Measurements from ENCODE around the gene COG2.
"Not testable (repeated sequence)": the region's sequence is repeated elsewhere in the genome, so short reads cannot be mapped to it uniquely, and the experiment has no call there.

Gene COG2

DNA sequence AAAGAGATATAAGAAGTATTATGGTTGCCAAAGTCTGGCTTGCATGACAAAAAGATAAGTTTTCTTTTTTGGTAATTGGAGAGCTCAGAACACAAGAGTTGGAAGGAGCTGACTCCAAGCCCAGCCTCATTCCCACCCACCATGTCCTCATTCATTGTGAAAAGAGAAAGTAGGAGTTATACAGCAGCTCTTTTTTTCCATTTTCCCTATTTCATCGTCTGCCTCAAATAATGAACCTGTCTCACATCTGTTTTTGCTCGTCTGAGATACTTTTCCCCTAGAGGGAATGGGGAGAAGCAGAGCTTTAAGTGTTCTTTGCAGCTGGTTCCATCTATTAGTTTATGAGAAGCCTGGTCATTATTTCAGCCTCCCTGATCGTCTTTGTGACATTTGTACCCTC lies 36.9 kb downstream of the COG2 start:
- DNase-seq = no peak

DNA sequence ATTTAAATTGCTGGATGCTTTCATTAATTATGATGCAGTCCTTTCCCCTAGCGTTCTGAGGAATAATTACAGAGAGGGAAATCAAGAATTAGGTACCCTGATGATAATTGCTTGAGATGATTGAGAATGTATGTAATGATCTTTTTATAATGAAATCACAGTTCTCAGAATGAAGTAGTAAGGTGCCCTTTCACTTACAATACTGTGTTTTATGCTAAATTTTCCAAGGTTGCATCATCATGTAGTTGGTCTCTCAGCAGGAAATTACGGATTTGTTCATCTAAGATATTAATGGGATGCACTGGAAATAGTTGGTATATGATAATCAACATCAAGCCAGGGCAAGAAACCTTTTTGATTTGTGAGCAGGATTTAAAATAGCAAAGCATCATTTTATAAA lies 37.5 kb downstream of the COG2 start:
- no peak for DNase-seq

DNA sequence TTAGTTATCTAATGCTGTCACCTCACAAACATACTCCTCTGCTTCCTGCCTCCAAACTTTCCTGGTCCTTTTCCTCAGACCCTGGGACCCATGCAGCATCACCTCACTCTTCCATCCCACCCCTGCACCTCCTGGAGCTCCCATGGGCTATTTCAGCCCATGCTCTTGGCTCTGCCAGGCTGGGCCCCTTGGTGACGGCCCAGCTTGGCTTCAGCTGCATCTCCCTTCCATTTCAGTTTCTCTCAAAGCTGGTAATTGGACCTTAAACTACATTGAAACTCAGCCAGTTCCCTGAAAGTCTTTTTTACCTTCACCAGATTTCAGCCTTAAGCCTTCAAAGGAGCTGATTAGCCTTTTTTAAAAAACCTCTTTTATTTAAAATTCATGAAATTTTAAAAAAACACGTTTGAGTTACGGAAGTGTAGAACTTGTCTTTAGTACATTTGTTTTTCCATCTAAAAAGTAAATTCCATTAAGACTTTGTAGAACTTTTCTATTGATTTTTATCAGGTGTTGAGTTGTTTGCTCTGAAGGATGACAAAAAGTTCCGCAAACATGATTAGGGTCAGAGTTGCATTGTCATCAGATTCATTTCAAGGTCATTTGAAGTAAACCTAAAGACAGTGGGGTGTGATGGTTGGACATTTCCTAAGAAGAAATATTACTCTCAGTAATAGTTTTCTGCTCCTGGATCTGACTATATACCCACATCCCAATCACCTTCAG lies 38.2 kb downstream of the COG2 start:
- DNase-seq = no peak

DNA sequence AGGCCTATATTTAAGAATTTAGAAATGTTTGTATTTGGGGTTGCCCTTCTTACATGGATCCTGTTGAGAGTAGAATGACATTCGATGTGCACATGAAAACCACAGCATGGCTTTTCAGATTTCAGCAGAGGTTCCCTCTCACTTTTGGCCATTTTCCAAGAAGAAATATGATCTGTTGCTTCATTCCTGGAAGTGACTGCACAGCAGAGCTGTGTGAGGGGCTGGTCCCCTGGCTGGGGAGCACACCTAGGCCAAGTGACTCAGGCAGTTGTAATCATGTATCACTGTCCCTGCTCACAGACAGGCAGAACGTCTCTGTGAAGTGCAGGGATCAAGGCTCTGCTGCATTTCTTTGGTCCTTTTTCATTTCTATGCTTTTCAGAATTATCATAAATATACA lies 39.3 kb downstream of the COG2 start:
- DNase-seq = peak; percentile 32

DNA sequence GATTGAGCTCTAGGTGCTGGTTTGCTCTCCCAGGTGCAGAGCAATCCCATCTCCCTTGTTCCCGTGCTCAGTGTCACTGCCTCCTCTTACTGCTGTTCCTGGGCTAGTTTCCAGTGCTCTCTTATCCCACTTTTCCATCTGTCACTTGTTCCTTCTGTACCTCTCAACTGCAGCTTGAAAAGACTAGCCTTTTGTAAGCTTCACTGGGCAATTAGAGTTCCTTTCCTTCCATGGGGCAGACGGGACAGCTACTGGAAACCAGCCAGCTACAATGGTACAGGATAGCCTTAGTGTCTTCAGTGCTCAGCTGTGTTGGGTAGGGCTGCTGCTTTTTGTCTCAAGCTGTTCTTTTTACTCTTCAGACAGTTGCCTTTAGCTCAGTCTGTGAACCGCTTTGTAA lies 40.0 kb downstream of the COG2 start:
- no peak for DNase-seq

DNA sequence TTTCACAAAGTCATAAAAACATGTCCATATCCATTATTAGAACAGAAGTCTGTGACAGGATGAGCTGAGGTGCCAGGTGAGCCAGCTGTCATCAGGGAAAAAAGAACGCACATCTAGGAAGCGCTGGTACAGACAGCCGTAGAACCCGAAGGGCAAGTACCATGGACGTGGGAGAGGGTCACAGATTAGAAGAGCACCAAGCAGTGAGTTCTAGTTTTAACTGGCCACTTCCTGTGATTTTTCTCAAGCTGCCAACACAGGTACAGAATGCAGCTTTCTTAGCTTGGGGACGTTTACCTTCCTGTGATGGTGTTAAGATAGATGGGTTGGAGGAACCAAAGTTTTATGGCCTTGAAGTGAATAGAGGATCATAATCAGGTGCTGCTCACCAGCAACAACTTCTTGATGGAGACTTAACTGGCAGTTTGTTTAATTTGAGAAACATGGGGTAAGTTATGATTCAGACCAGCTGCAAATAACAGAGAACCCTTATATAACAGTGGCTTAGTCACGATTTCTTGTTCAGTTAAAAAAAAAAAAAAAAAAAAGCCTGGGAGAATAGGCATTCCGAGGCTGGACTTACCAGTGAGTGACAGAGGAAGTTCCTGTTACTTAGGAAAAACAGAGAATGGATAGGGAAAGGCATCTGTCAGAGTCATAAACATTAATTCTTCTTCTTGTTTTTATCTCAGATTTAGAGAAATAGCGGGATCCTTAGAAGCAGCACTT lies 40.8 kb downstream of the COG2 start:
- DNase-seq = no peak

DNA sequence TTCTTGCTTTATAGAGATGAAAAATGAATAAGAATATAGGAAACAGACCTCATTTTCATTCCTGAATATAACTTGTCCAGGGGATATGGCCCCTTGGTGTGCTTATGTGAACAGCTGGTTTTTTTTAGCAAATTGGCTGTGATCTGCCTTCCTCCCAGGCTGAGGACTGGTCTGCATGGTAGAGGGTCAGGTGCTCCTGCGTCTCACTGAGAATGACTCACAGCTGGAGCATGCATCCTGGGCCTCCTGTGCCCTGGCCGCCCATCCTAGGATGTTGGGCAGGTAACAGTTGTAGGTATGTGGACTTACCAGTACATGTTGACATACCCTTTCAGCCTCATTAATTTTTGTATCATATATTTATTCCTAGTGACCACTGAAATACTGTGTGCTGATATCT lies 41.9 kb downstream of the COG2 start:
- DNase-seq = no peak

DNA sequence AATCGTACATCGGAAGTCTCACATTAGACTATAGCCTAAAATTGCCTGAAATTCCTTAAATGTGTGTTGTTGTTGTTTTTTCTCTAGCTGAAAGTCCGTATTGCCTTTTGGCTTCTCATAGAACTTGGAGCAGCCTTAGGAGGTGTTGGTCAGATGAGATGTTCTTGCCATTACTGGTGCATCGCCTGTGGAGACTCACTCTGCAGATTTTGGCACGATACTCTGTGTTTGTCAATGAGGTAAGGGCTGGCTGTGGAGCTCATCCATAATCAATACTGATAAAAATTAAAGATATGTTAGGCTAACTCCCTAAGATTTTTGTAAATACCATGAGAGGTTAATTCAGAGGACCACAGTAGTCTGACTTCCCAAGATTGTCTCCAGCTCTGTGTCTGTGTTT lies 42.7 kb downstream of the COG2 start:
- DNase-seq = no peak

DNA sequence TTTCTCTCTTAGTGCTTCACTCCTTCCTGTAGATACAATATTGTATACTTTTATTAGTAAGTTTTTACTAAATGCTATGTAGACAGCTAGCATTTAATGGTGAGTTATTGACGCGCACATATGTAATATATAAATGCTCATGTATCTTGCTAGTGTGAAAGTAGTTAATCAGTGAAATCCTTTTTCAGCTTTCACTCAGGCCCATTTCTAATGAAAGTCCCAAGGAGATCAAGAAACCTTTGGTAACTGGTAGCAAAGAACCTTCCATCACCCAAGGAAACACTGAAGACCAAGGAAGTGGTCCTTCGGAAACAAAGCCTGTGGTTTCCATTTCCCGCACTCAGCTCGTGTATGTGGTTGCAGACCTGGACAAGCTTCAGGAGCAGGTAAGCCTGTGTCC lies 44.5 kb downstream of the COG2 start:
- DNase-seq = no peak

DNA sequence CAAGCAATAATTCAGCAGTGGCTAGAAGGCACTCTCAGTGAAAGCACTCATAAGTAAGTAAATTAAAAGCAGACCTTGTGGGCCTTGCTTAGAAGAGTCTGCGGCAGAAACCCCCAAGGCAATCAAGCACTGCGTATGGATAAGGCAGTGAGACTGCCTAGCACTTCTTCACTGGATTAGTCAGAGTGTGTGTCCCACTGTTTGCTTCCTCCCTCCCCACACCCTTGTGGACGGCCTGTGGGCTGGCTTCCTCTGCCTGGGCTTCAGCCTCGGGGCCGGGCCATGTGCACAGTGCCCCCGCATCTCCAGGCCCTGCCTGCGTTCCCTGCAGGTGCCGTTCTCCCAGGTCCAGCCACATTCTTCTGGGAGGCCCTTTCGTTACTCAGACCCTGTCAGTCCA lies 47.8 kb downstream of the COG2 start:
- DNase-seq = no peak

DNA sequence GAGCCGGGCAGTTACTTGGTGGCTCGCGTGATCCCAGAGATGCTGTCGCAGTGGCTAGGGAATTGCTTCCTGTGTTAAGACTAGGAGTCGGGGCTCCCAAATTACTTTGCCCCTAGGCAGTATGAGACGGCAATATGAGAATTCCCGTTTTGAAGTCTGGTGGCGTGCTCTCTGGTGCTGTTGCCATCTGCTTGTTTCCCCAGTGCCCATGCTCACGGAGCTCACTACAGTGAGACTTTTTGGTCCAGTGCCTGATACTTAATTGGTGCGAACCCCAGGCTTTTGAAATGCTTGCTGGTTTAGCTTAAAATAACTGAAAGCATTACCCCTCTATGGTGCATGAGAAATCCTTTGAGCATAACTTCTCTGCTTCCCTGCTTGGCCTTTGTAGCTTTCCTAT lies 49.3 kb downstream of the COG2 start:
- DNase-seq = no peak

DNA sequence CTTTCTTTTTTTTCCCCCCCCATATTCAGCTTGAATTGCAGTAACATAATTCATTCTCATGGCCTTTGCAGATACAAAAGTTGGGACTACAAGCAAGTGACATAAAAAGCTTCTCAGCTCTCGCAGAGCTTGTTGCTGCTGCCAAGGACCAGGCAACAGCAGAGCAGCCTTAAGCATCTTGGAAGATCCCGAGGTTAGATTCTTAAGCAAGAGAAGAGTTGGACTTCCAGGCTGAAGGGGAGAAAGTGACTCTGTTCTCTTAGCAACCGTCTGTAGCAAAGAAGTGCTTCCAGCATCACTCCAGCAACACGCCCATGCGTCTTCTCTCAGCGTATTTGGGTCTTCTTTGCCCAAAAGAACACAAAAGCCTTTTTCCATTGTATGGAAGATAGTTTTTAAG lies 50.9 kb downstream of the COG2 start:
- DNase-seq = no peak

DNA sequence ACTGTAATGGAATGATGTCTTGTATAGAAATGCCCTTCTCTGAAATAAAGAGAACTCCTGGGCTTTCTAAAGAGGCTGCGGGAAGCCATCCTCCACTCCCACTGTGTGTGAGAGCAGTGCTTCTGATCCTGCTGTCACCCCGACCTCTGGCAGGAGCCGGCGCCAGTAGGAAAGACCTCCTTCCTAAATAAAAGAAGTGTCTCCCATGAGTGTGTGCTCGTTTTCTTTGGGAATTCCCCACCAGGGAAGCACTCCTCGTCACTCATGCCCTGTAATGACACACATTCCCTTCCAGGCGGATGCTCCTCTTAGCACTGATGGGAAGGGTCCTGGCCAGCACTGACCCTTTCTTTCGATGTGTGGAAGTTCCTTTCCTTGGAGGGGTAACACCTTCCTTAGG lies 51.5 kb downstream of the COG2 start:
- no peak for DNase-seq

DNA sequence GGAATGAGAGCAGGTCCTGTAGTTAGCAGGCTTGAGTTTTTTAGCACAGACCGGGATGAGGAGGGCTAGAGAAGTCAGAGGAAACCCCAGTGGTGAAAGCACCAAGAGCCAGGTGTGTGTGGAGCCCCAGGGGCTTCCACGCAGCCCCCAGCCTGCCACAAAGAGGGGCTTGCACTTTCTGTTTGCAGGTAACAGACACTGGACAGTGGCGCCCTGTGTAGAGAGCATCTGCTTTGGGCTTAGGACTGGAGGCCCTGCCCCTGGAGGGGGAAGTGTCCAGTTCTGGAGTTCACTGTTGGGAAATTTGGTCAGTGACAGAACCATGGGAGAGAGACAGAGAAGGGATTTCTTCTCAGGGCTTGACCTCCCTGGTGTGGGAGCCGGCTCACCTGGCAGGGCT lies 52.2 kb downstream of the COG2 start:
- DNase-seq = no peak

DNA sequence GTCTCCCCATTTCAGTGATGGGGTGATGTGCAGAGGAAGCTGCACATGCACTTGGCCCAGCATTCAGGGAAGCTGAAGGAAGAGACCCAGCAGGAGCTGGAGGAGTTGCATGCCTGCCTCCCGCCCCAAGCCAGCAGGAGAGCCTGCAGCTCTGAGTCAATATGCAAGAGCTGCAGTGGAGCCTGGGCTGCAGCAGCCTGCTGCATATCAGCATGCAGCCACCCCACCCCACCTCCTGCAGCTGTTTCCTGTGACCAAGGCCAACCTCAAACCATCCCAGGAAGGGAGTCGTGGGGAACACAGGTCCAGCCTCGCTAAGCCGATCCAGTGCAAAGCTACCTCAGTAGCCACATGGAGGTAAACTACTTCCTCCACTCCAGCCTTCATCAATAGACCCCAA lies 52.7 kb downstream of the COG2 start:
- no peak for DNase-seq

DNA sequence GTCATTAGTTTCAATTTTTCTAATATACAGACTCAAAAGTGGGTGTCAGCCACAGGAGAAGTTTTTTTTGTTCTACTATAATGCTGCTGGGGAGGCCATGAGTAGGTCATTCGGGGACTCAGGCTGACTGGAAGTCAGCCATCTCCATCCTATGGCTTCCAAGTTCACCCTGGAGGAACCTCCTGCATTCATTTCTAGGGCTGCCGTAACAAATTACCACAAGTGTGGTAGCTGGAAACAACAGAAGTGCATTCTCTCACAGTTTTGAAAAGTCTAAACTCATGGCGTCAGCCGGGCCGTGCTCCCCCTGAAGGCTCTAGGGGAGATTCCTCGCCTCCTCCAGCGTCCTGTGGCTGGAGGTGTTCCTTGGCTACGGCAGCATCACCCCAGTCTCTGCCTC lies 53.9 kb downstream of the COG2 start:
- no peak for DNase-seq

DNA sequence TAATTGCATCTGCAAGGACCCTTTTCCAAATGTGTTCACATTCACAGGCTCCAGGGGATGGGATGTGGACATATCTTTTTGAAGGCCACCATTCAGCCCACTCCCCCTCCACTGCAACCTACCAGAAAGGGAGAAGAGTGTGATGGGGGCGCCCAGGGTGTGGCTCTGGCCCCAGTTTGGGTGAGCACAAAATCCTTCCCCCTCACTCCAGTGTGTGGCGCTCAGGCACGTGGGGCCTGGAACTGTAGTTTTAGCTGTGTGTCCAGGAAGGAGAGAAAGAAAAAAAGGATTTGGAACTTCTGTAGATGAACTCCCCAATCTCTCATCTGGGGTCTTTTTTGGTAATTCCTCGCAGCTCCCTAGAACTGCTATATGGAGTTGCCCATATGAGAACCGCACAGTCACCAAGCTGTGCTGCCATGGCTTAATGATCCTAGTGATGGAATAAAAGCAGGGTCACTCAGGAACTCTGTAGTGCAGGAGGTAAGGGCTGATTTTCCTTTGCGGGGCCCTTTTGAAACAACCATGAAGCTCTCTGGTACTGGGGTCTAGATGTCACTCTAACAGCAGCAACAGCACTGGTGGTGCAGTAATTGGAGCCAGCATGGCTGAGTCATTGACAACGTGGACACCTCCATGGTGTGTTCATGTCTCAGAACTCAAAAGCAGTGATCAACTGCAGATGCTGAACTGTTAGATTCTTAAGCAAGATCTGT lies 54.6 kb downstream of the COG2 start:
- DNase-seq = no peak

DNA sequence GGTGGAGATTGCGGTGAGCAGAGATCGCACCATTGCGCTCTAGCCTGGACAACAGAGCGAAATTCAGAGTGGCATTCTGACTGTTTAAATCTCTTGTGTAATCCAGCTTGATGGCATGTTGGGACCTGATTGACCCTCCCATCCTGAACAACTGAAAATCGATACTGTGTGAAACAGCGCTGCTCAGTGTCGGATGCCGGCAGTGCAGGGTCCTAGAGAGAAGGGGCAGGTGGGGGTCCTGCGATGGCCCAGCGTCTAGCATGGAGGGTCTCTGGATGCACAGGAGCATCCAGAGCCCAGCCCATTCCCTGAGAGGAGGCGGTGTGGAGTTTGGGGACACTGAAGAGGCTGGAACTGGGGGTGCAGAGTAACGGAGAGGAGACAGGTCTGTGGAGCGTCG lies 55.8 kb downstream of the COG2 start:
- DNase-seq = no peak

DNA sequence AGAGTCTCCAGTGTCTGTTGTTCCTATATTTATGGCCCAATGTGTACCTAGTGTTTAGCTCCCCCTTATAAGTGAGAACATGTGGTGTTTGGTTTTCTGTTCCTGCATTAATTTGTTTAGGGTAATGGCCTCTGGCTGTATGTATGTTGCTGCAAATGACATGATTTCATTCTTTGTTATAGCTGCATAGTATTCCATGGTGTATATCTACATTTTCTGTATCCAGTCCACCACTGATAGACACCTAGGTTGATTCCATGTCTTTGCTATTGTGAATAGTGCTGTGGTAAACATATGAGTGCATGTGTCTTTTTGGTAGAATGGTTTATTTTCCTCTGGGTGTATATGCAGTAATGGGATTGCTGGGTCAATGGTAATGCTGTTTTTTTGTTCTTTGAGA lies 56.7 kb downstream of the COG2 start:
- not testable (repeated sequence) for DNase-seq

DNA sequence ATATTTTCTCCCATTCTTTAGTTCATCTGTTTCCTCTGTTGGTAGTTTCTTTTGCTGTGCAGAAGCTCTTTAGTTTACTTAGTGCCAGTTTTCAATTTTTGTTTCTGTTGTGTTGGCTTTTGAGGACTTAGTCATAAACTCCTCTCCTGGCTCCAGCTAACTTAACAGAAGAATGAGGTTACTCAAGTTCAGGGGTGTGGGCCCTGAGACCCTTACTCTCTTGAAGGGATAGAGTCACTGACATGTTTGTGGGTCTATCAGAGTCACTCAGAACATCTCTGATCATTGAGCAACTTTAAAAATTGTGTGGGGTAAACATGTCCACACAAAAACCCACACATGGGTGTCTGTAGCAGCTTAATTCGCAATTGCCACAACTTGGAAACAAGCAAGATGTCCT lies 57.4 kb downstream of the COG2 start:
- no peak for DNase-seq

DNA sequence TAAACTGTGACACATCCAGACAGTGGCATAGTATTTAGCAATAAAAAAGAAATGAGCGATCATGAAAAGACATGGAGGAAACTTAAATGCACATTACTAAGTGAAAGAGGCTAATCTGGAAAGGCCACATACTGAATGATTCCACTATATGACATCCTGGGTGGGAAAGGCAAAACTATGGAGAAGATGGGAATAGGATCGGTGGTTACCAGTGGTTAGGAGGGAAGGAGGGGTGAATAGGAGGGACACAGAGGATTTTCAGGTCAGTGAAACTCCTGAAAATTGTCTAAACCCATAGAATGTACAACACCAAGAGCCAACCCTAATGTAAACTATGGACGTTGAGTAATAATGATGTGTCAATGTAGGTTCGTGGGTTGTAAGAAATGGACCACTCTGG lies 57.9 kb downstream of the COG2 start:
- no peak for DNase-seq

DNA sequence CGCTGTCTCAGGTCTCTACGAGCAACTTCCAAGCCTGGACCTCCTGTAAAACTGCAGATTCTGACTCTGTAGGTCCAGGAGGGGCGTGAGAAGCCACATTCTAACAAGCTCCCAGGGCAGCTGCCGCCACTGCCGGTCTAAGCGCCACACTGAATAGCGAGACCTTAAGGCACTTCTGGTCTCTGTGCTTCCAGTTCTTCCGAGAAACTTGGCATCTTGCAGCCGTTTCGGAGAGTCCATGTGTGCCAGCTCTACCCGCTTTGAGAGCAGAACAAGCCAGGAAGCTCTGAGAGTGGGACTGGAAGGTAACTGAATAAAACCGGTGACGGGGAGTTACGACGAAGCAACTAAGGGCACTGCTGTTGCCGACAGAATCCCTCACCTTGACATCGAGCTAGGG lies 59.2 kb downstream of the COG2 start:
- no peak for DNase-seq

DNA sequence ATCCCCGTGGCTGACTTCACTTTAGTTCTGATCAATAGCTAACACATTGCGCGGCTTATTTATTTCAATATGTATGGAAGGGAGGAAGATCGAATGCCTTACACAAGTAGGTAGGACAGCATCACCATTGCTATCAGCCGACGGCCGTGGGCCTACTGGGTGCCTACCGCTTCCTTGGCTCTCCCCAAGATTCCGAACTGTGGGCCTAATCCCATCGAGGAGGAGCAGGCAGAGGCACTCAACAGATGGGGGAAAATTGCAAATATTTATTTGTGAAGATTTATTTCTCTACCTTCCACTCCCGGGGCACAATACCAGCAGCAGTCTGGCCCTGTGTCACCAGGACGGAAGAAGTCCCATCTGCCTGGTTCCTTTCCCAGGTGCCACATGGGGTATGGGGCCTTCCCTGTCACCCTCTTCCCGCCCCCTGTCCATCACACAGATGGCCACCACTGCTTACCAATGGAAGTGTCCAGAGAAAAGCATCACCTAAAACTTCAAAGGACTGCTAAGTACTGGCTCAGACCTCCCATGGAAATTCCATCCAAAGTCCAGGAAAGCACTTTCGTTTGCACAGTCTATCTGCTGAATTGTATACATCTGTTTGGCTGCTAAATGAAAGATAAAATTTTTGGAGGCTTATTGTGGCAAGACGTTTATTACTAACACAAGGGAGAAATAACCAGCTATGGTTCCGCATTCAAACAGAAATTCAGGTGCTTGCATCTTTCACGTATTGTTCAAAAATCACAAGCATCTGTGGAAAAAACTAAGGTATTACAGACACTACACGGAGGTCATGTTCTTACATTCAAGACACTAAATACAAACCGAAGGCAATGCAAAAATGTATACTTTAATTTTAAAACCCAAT lies 59.9 kb downstream of the COG2 start:
- no peak for DNase-seq
